WI38 (cell line): ENCODE results near the gene MGP.

Experiments
- H3K4me3 ChIP-seq: 2 replicates; pipeline ENCODE4 v1.5.1; 2011; ENCODE audit warnings: low read depth, mild to moderate bottlenecking, control low read depth, low read length
- TF ChIP-seq, protein P1 (sequence below): IDR thresholded peaks from 2 replicates; pipeline ENCODE4 v1.5.1; 2012; ENCODE audit warnings: low read depth, mild to moderate bottlenecking, control low read depth, low read length

Gene MGP

DNA sequence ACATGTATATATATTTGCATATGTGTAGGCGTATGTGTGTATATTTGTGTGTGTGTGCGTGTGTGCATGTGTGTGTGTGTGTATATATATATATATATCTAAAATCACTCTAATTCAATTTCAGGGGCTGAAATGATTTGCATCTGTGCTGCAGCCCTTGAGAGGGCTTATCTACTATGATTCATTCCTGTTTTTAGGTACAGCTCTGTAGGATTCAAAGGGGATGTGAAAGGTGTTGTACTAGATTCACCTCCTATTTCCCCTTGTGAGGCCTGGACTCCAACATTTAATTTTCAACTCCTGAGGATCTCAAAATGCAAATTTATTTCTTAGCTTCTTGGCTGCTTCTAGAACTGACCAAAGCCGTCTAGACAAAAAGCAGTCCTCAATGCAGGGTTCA is 41.6 kb upstream of the MGP start:
- TF ChIP-seq, protein P1, sequence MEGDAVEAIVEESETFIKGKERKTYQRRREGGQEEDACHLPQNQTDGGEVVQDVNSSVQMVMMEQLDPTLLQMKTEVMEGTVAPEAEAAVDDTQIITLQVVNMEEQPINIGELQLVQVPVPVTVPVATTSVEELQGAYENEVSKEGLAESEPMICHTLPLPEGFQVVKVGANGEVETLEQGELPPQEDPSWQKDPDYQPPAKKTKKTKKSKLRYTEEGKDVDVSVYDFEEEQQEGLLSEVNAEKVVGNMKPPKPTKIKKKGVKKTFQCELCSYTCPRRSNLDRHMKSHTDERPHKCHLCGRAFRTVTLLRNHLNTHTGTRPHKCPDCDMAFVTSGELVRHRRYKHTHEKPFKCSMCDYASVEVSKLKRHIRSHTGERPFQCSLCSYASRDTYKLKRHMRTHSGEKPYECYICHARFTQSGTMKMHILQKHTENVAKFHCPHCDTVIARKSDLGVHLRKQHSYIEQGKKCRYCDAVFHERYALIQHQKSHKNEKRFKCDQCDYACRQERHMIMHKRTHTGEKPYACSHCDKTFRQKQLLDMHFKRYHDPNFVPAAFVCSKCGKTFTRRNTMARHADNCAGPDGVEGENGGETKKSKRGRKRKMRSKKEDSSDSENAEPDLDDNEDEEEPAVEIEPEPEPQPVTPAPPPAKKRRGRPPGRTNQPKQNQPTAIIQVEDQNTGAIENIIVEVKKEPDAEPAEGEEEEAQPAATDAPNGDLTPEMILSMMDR = no peak

DNA sequence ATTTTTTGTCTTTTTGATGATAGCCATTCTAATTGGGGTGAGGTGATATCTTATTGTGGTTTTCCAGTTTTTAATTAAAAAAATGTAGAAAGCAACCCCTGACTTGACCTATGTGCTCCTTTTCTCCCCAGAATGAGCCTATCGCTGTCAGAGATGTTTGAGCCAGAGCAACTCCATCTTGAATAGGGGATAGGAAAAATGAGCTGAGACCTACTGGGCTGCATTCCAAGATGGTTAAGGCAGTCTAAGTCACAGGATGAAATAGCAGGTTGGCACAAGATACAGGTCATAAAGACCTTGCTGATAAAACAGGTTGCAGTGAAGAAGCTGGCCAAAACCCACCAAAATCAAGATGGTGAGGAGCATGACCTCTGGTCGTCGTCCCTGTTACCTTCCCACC is 38.9 kb upstream of the MGP start:
- no peak overlapping the region for H3K4me3 ChIP-seq
- TF ChIP-seq, protein P1 = no peak

More for the DNA sequence above, 41.6 kb upstream of the MGP start:
- H3K4me3 ChIP-seq = no peak overlapping the region

DNA sequence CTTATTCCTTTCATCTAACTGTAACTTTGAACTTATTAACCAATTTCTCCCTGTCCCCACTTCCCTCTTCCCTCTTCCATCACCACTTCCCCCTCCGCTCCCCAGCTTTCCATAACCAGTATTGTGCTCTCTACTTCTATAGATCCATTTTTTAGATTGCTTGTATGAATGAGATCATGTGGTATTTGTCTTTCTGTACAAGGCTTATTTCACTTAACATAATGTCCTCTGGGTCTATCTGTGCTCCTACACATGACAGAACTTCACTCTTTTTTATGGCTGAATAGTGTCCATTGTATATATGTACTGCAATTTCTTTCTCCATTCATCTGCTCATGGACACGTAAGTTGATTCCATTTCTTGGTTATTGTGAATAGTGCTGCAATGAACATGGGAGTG is 38.3 kb upstream of the MGP start:
- TF ChIP-seq, protein P1 = no peak

DNA sequence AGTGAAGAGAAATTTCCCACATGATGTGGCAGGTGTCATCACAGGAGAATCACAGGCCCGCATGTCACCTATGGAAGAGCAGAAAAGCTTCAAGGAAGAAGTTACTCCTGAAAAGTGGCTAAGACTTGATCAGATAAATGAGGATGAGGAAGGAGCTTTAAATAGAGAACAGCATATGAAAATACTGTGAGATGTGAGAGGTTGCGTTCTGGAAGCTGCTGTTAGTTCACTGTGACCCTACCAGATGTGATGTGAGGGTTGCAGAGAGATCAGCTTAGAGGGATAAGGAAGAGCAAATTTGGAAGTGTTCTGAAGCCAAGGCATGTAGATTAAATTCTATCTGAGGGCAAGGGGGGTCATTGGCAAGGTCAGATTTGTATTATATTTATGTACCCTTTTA is 35.6 kb upstream of the MGP start:
- H3K4me3 ChIP-seq = no peak overlapping the region
- TF ChIP-seq, protein P1 = no peak

More for the DNA sequence above, 38.3 kb upstream of the MGP start:
- no peak overlapping the region for H3K4me3 ChIP-seq

DNA sequence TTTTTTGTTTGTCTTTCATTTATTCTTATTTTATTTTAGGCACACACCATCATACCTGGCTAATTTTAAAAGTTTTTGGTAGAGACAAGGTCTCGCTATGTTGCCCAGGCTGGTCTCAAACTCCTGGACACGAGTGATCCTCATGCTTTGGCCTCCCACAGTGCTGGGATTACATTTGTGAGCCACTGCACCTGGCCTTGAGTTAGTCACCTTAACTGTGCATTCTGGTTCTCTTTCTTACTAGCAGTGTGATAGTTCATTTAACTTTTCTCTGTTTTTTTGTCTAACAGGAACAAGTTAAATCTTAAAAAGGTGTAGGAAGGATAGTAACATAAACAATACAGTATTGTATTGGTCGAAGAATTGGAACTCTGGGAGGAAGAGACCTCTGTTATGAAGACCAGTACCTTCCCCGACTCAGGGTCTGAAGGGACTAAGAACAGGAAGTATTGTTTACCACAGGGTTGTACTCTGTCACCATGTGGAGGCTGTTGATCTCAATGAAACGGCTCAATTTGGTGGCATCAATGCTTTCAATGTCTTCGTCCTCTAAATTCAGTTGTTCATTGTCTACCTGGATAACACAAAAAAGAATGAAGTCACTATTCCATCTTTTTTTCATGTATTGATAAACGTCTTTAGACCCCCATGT is 34.9 kb upstream of the MGP start:
- TF ChIP-seq, protein P1 = no peak

DNA sequence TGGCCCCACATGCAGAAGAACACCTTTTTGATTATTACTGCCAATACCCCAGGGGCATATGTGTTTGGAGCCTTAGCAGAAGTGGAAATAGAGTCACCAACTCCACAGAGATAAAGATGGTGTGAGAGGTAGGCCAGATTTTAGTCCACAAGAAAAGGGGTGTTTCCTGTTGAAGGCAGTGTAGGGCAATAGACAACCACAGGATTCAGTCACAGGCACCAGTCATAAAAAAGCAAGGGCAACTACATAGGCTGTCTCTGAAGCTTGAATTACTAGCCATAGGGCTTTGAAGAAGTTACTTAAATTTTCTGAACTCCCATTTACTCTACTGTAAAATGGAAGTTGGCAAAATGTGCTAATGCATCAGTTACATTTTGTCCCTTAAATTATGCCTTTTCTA is 33.8 kb upstream of the MGP start:
- TF ChIP-seq, protein P1 = no peak
- no peak overlapping the region for H3K4me3 ChIP-seq

More for the DNA sequence above, 34.9 kb upstream of the MGP start:
- no peak overlapping the region for H3K4me3 ChIP-seq

DNA sequence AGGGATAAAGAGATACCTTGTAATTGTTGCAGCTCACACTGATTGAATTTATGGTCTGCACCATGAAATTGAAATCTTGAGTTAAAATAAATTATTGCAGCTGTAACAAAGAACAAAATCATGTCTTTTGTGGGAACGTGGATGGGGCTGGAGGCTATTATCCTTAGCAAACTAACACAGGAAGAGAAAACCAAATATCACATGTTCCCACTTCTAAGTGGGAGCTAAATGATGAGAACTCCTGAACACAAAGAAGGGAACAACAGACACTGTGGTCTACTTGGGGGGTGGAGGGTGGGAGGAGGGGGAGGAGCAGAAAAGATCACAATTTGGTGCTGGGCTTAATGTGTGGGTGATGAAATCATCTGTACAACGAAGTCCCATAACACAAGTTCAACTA is 30.1 kb upstream of the MGP start:
- H3K4me3 ChIP-seq = no peak overlapping the region
- TF ChIP-seq, protein P1 = no peak
